LNCaP clone FGC (cell line): Measurements from ENCODE around the gene SLC22A2.

Source experiments
- DNase-seq: peaks from one replicate; pipeline ENCODE4 v3.0.0-alpha.2; 2011; ENCODE audit warnings: low read depth
- H3K4me3 ChIP-seq: 2 replicates; pipeline ENCODE4 v1.5.1; 2011; ENCODE audit warnings: mild to moderate bottlenecking, low read depth, low read length, control low read depth
- CTCF ChIP-seq: IDR thresholded peaks from 2 replicates; pipeline ENCODE4 v1.5.1; 2012; ENCODE audit warnings: mild to moderate bottlenecking; ENCODE audit not compliant: control insufficient read depth, insufficient read depth; ENCODE audit errors: extremely low read depth

Gene SLC22A2

GRCh38 chr6:160202411-160202810 is 56.2 kb downstream of the SLC22A2 start:
- no peak overlapping the region for H3K4me3 ChIP-seq
- no peak for TF ChIP-seq CTCF
- DNase-seq = no peak

GRCh38 chr6:160201061-160201460 is 57.6 kb downstream of the SLC22A2 start:
- no peak for TF ChIP-seq CTCF
- H3K4me3 ChIP-seq = no peak overlapping the region
- no peak for DNase-seq

- no peak for TF ChIP-seq CTCF
- DNase-seq = no peak
- H3K4me3 ChIP-seq = no peak overlapping the region
Measured at GRCh38 chr6:160198606-160199211, 59.9 kb downstream of the SLC22A2 start.

- TF ChIP-seq CTCF = no peak
- no peak for DNase-seq
- H3K4me3 ChIP-seq = no peak overlapping the region
Measured at GRCh38 chr6:160197662-160198061, 61.0 kb downstream of the SLC22A2 start.

- no peak for DNase-seq
- TF ChIP-seq CTCF = no peak
- H3K4me3 ChIP-seq = no peak overlapping the region
Measured at GRCh38 chr6:160194808-160195207, 63.8 kb downstream of the SLC22A2 start.

- H3K4me3 ChIP-seq = no peak overlapping the region
- no peak for TF ChIP-seq CTCF
- no peak for DNase-seq
Measured at GRCh38 chr6:160192840-160193239, 65.8 kb downstream of the SLC22A2 start.

GRCh38 chr6:160190973-160191372 is 67.6 kb downstream of the SLC22A2 start:
- DNase-seq = no peak
- H3K4me3 ChIP-seq = no peak overlapping the region
- TF ChIP-seq CTCF = no peak
